HepG2 (cell line): ENCODE results near the gene CACNA1G. TPM values are rescaled to one million over a fixed set of nuclear protein-coding genes. Genes with fewer than 3 reads are reported as not detected.

Experiments used
- AGO1 ChIP-seq: fragments of 200-400 bp; formaldehyde crosslinking; IDR thresholded peaks from 2 replicates; pipeline ENCODE4 v1.6.1; 2017; ENCODE audit warnings: mild to moderate bottlenecking, low read depth, low read length, moderate library complexity; ENCODE audit not compliant: poor library complexity, severe bottlenecking
- ARID2 ChIP-seq: sonication (generic); formaldehyde crosslinking; IDR thresholded peaks from 2 replicates; pipeline ENCODE4 v1.8.1; 2022; ENCODE audit warnings: mild to moderate bottlenecking, missing genetic modification reagents, borderline replicate concordance
- ATF1 ChIP-seq: IDR thresholded peaks from 2 replicates; pipeline ENCODE4 v1.6.1; 2016; ENCODE audit warnings: mild to moderate bottlenecking, control low read depth
- BORCS8-MEF2B ChIP-seq: sonication (generic); formaldehyde crosslinking; IDR thresholded peaks from 2 replicates; pipeline ENCODE4 v1.8.0; 2022; ENCODE audit warnings: mild to moderate bottlenecking, missing genetic modification reagents
- CEBPB ChIP-seq: IDR thresholded peaks from 2 replicates; pipeline ENCODE4 v1.6.1; 2011; ENCODE audit warnings: low read depth, low read length, improper control_type of control experiment, borderline replicate concordance
- GZF1 ChIP-seq: sonication (generic); formaldehyde crosslinking; IDR thresholded peaks from 2 replicates; pipeline ENCODE4 v1.5.1; 2020; ENCODE audit warnings: mild to moderate bottlenecking, missing genetic modification reagents
- HOXD1 ChIP-seq: sonication (generic); formaldehyde crosslinking; IDR thresholded peaks from 2 replicates; pipeline ENCODE4 v1.5.0; 2020; ENCODE audit warnings: missing genetic modification reagents
- JARID2 ChIP-seq: sonication (generic); formaldehyde crosslinking; IDR thresholded peaks from 2 replicates; pipeline ENCODE4 v1.8.1; 2023; ENCODE audit warnings: missing genetic modification reagents, inconsistent platforms; ENCODE audit not compliant: insufficient replicate concordance
- KAT2B ChIP-seq: fragments of 150-350 bp; IDR thresholded peaks from 2 replicates; pipeline ENCODE4 v1.6.1; 2014; ENCODE audit warnings: low read depth, low read length, borderline replicate concordance
- KLF13 ChIP-seq: sonication (generic); formaldehyde crosslinking; IDR thresholded peaks from 2 replicates; pipeline ENCODE4 v1.4.0; 2020; ENCODE audit warnings: mild to moderate bottlenecking, missing genetic modification reagents
- KLF6 ChIP-seq: IDR thresholded peaks from 2 replicates; pipeline ENCODE4 v1.8.0; 2016; ENCODE audit warnings: missing biosample characterization, missing genetic modification reagents
- NCOR1 ChIP-seq: fragments of 200-600 bp; sonication (generic); IDR thresholded peaks from 2 replicates; pipeline ENCODE4 v1.7.0; 2017; ENCODE audit warnings: antibody characterized with exemption, low read length, borderline replicate concordance
- NR2F6 ChIP-seq, 2 experiments: IDR thresholded peaks; 2 replicates each; pipeline ENCODE4 v1.6.1; 2016; ENCODE audit warnings: antibody characterized with exemption in 1 of 2, mild to moderate bottlenecking in 1 of 2
- POGZ ChIP-seq: sonication (generic); formaldehyde crosslinking; IDR thresholded peaks from 2 replicates; pipeline ENCODE4 v1.4.0; 2020; ENCODE audit warnings: mild to moderate bottlenecking, missing genetic modification reagents
- PPARG ChIP-seq: conservative IDR thresholded peaks from 2 replicates; pipeline ENCODE4 v1.6.1; 2016; ENCODE audit warnings: missing biosample characterization, missing genetic modification reagents
- PRDM15 ChIP-seq: sonication (generic); formaldehyde crosslinking; IDR thresholded peaks from 2 replicates; pipeline ENCODE4 v1.4.0; 2020; ENCODE audit warnings: missing genetic modification reagents
- SMC3 ChIP-seq: IDR thresholded peaks from 2 replicates; pipeline ENCODE4 v1.6.1; 2011; ENCODE audit warnings: low read length, improper control_type of control experiment
- SSRP1 ChIP-seq: IDR thresholded peaks from 2 replicates; pipeline ENCODE4 v1.6.1; 2016; ENCODE audit warnings: control low read depth
- TBL1XR1 ChIP-seq: fragments of 150-350 bp; IDR thresholded peaks from 2 replicates; pipeline ENCODE4 v1.6.1; 2014; ENCODE audit warnings: borderline replicate concordance, low read length; ENCODE audit not compliant: partially characterized antibody
- TOE1 ChIP-seq: sonication (generic); formaldehyde crosslinking; IDR thresholded peaks from 2 replicates; pipeline ENCODE4 v1.4.0; 2020; ENCODE audit warnings: mild to moderate bottlenecking, missing genetic modification reagents
- TP53 ChIP-seq: sonication (generic); formaldehyde crosslinking; conservative IDR thresholded peaks from 2 replicates; pipeline ENCODE4 v1.4.0; 2020; ENCODE audit warnings: missing genetic modification reagents
- ZBTB44 ChIP-seq: sonication (generic); formaldehyde crosslinking; IDR thresholded peaks from 2 replicates; pipeline ENCODE4 v1.4.0; 2020; ENCODE audit warnings: missing genetic modification reagents
- ZNF224 ChIP-seq: sonication (generic); formaldehyde crosslinking; IDR thresholded peaks from 2 replicates; pipeline ENCODE4 v1.5.0; 2020; ENCODE audit warnings: mild to moderate bottlenecking, missing genetic modification reagents
- ZNF337 ChIP-seq: sonication (generic); formaldehyde crosslinking; IDR thresholded peaks from 2 replicates; pipeline ENCODE4 v1.5.1; 2020; ENCODE audit warnings: missing genetic modification reagents, low read depth, mild to moderate bottlenecking, borderline replicate concordance
- ZNF629 ChIP-seq: sonication (generic); formaldehyde crosslinking; conservative IDR thresholded peaks from 2 replicates; pipeline ENCODE4 v1.5.0; 2020; ENCODE audit warnings: missing genetic modification reagents
- ZNF644 ChIP-seq: IDR thresholded peaks from 2 replicates; pipeline ENCODE4 v1.6.1; 2016; ENCODE audit warnings: low read depth
- ZNF720 ChIP-seq: sonication (generic); formaldehyde crosslinking; IDR thresholded peaks from 2 replicates; pipeline ENCODE4 v1.4.0; 2020; ENCODE audit warnings: missing genetic modification reagents
- polyA plus RNA-seq, 8 experiments: library from polyadenylated mRNA; depleted of rRNA in 3 of 8; stranded (reverse) in 7 of 8; unstranded in 1 of 8; fragments of >200 nt; fragmentation: Illumina TruSeq in 4 of 8; extraction: Trizol in 4 of 8; gene quantifications; 2 replicates each; pipeline versions ENCODE4 v1.2.1 to v1.2.3, GENCODE V29; 2011 to 2016; ENCODE audit warnings: low read depth in 4 of 8, missing spikeins in 1 of 8, mixed read lengths in 1 of 8; ENCODE audit not compliant: insufficient read depth in 1 of 8
- total RNA-seq, 5 experiments: library from RNA; depleted of rRNA; stranded (reverse); fragments of >200 nt; fragmentation: Illumina TruSeq; extraction: Trizol; gene quantifications; 2 replicates each; pipeline ENCODE4 v1.2.3, GENCODE V29; 2016; ENCODE audit warnings: low read depth in 1 of 5

Gene CACNA1G
- total and polyA plus RNA-seq, 2 of the 13 experiments (the other 11 are each of a cell fraction or from before 2014, with no cell fraction given), result 0.02 TPM; not detected in 1

DNA sequence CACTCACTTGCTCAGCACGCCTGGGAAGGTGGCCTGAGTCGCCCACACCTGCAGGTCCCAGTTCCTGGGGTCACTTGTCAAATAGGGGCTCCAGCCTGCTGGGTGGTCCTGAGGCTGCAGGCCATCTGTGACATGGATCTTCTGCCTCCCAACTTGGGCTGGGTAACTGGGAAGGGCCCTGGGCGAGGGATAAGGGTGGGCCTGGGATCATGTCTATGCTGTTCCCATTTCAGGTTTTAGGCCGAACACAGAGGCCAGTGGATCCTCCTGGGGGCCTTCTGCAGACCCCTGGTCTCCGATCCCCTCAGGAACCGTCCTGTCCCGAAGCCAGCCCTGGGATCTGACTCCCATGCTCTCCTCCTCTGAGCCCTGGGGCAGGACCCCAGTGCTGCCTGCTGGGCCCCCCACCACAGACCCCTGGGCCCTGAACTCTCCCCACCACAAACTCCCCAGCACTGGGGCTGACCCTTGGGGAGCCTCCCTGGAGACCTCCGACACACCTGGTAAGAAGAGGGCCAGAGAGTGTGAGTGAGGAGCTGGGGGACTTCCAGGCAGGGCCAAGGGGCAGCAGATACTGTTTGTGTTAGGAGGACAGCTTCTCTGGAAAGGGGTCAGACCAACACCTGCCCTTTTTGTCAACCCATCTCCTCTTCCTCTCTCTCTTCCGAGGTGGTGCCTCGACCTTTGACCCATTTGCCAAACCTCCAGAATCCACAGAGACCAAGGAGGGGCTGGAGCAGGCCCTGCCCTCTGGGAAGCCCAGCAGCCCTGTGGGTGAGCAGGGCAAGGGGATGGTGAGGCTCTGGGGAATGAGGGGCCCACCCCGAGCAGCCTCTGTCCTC lies 19.7 kb upstream of the CACNA1G start (continued):
- TF ChIP-seq PPARG (CRISPR knock-in tag), result 0 out of 2 replicates have a peak, but pooled peaks have one; percentile 61
- TF ChIP-seq KLF13 (CRISPR knock-in tag), result no peak
- no peak for TF ChIP-seq CEBPB
- no peak for TF ChIP-seq TP53 (CRISPR knock-in tag)
- TF ChIP-seq KLF6 (CRISPR knock-in tag), result no peak
- TF ChIP-seq NR2F6 (IDR thresholded peaks at IDR 0.05), result peak; percentile 75
- TF ChIP-seq NR2F6 (CRISPR knock-in tag; IDR thresholded peaks at IDR 0.05), result peak; percentile 58; the same call in 1 of the 2 replicates
- TF ChIP-seq POGZ (CRISPR knock-in tag), result 0 out of 2 replicates have a peak, but pooled peaks have one; percentile 17
- TF ChIP-seq AGO1, result peak; percentile 32
- TF ChIP-seq ZNF644 (CRISPR knock-in tag), result no peak
- TF ChIP-seq ATF1 (CRISPR knock-in tag), result no peak
- no peak for TF ChIP-seq BORCS8-MEF2B
- no peak for TF ChIP-seq TBL1XR1
- peak; percentile 27; the same call in 1 of the 2 replicates for TF ChIP-seq NCOR1
- no peak for TF ChIP-seq PRDM15
- 0 out of 2 replicates have a peak, but pooled peaks have one; percentile 15 for TF ChIP-seq ARID2 (CRISPR knock-in tag)
- 0 out of 2 replicates have a peak, but pooled peaks have one; percentile 25 for TF ChIP-seq ZNF629 (CRISPR knock-in tag)
- no peak for TF ChIP-seq ZNF224 (CRISPR knock-in tag)
- 0 out of 2 replicates have a peak, but pooled peaks have one; percentile 16 for TF ChIP-seq SSRP1 (CRISPR knock-in tag)
- TF ChIP-seq GZF1 (CRISPR knock-in tag), result no peak
- no peak for TF ChIP-seq ZNF337 (CRISPR knock-in tag)
- no peak for TF ChIP-seq KAT2B
- TF ChIP-seq JARID2 (CRISPR knock-in tag), result no peak
- no peak for TF ChIP-seq SMC3
- no peak for TF ChIP-seq TOE1 (CRISPR knock-in tag)
- TF ChIP-seq ZNF720 (CRISPR knock-in tag), result no peak
- no peak for TF ChIP-seq HOXD1 (CRISPR knock-in tag)
- no peak for TF ChIP-seq ZBTB44
